Measurements from ENCODE around the gene XYLB.

Gene XYLB

GRCh38 chr3:38323060-38323459 lies 23.5 kb upstream of the XYLB start:
- DNase-seq (ENCODE audit: low read depth) = no peak

GRCh38 chr3:38325256-38325655 lies 21.3 kb upstream of the XYLB start:
- DNase-seq (ENCODE audit: low read depth) = no peak

- DNase-seq (ENCODE audit: low read depth) = no peak
These were observed 19.1 kb upstream of the XYLB start for GRCh38 chr3:38327335-38328009.

GRCh38 chr3:38331257-38332022 lies 15.1 kb upstream of the XYLB start:
- no peak for DNase-seq (ENCODE audit: low read depth)

- DNase-seq (ENCODE audit: low read depth) = no peak
These were observed 14.4 kb upstream of the XYLB start for GRCh38 chr3:38332201-38332600.

GRCh38 chr3:38334142-38335055 lies 12.2 kb upstream of the XYLB start:
- no peak for DNase-seq (ENCODE audit: low read depth)

- DNase-seq (ENCODE audit: low read depth) = no peak
These were observed 11.3 kb upstream of the XYLB start for GRCh38 chr3:38335263-38335662.

GRCh38 chr3:38337703-38338102 lies 8.9 kb upstream of the XYLB start:
- DNase-seq (ENCODE audit: low read depth) = no peak

- DNase-seq (ENCODE audit: low read depth) = no peak
These were observed 2.6 kb upstream of the XYLB start for GRCh38 chr3:38343797-38344594.

GRCh38 chr3:38345879-38346586 lies 552 bp upstream of the XYLB start:
- DNase-seq (ENCODE audit: low read depth) = no peak

GRCh38 chr3:38347421-38348200 lies 1.0 kb downstream of the XYLB start:
- DNase-seq (ENCODE audit: low read depth) = no peak

- no peak for DNase-seq (ENCODE audit: low read depth)
These were observed 2.3 kb downstream of the XYLB start for GRCh38 chr3:38348903-38349302.

GRCh38 chr3:38349684-38350359 lies 3.2 kb downstream of the XYLB start:
- DNase-seq (ENCODE audit: low read depth) = no peak

- no peak for DNase-seq (ENCODE audit: low read depth)
These were observed 6.6 kb downstream of the XYLB start for GRCh38 chr3:38353151-38353550.

GRCh38 chr3:38354588-38355330 lies 8.2 kb downstream of the XYLB start:
- no peak for DNase-seq (ENCODE audit: low read depth)

- no peak for DNase-seq (ENCODE audit: low read depth)
These were observed 12.5 kb downstream of the XYLB start for GRCh38 chr3:38359038-38359437.

- no peak for DNase-seq (ENCODE audit: low read depth)
These were observed 13.8 kb downstream of the XYLB start for GRCh38 chr3:38360345-38360744.

- DNase-seq (ENCODE audit: low read depth) = no peak
These were observed 14.9 kb downstream of the XYLB start for GRCh38 chr3:38361496-38361895.

- DNase-seq (ENCODE audit: low read depth) = no peak
These were observed 16.2 kb downstream of the XYLB start for GRCh38 chr3:38362825-38363224.

All from stimulated activated CD8-positive, alpha-beta memory T cell treated with anti-CD3 and anti-CD28 coated beads, Interleukin-4, amount 100 ng/mL, for 24 hours (primary cell).